Cardiac fibroblast (primary cell): Measurements from ENCODE around the gene B3GALNT2.
"Not testable (repeated sequence)": the region's sequence is repeated elsewhere in the genome, so short reads cannot be mapped to it uniquely, and the experiment has no call there.

Experiments used
- DNase-seq, 2 donors: peaks; one replicate each; pipeline versions ENCODE4 v3.0.0 to v3.0.0-alpha.2; 2010; ENCODE audit warnings: low read depth in 2 of 2
- H3K4me3 ChIP-seq, 2 donors: replicated peaks in 1 of 2; 1 replicate in 1 of 2; 2 replicates in 1 of 2; pipeline ENCODE4 v1.5.1; 2011; ENCODE audit warnings: low read depth in 2 of 2, low read length in 2 of 2, mild to moderate bottlenecking in 2 of 2, moderate library complexity in 1 of 2
- CTCF ChIP-seq: IDR thresholded peaks from one replicate; pipeline ENCODE4 v1.5.1; 2011; ENCODE audit warnings: low read depth, mild to moderate bottlenecking, low read length, inconsistent platforms

The B3GALNT2 gene

GRCh38 chr1:235465066-235465465 is 39.2 kb downstream of the B3GALNT2 start:
- no peak for DNase-seq
- no peak for TF ChIP-seq CTCF
- H3K4me3 ChIP-seq: no peak overlapping the region

GRCh38 chr1:235462832-235463231 is 41.4 kb downstream of the B3GALNT2 start:
- not testable (repeated sequence) for DNase-seq, H3K4me3 ChIP-seq

GRCh38 chr1:235461954-235462353 is 42.3 kb downstream of the B3GALNT2 start:
- no peak for TF ChIP-seq CTCF
- DNase-seq: no peak
- H3K4me3 ChIP-seq: no peak overlapping the region

- DNase-seq: no peak
- TF ChIP-seq CTCF: no peak
- H3K4me3 ChIP-seq: no peak overlapping the region
Observed at GRCh38 chr1:235460770-235461169, 43.5 kb downstream of the B3GALNT2 start.

GRCh38 chr1:235457856-235458255 is 46.4 kb downstream of the B3GALNT2 start:
- not testable (repeated sequence) for DNase-seq

GRCh38 chr1:235455823-235456222 is 48.4 kb downstream of the B3GALNT2 start:
- no peak for TF ChIP-seq CTCF
- no peak overlapping the region for H3K4me3 ChIP-seq
- DNase-seq: no peak

More at GRCh38 chr1:235457856-235458255, 46.4 kb downstream of the B3GALNT2 start:
- not testable (repeated sequence) for H3K4me3 ChIP-seq

GRCh38 chr1:235455097-235455496 is 49.2 kb downstream of the B3GALNT2 start:
- TF ChIP-seq CTCF: no peak
- H3K4me3 ChIP-seq: no peak overlapping the region
- no peak for DNase-seq

- no peak for TF ChIP-seq CTCF
- no peak overlapping the region for H3K4me3 ChIP-seq
- DNase-seq: no peak
Observed at GRCh38 chr1:235454021-235454420, 50.2 kb downstream of the B3GALNT2 start.
